ENCODE data around the gene RARB. TPM values are rescaled to one million over a fixed set of nuclear protein-coding genes. Genes with fewer than 3 reads are reported as not detected.
A peak's percentile ranks its signal among the peaks of the same experiment; 100 is the strongest.

RARB gene
- total RNA-seq, 2 donors from 2014 or later, result 15.2 to 22.8 TPM

- Histone ChIP-seq H3K27ac (peak overlapping the region; percentile 65 to 75), H3K36me3 (no peaks in the 10 kb centered on the region), H3K4me3 (no peak overlapping the region), H3K9me3 (no peaks in the 10 kb centered on the region), H3K4me1 (peaks cover 0 to 70% of the 10 kb centered on the region in 2 donors), H3K27me3 (no peaks in the 10 kb centered on the region)
- no peak for TF ChIP-seq CTCF (IDR thresholded peaks at IDR 0.05)
- DNase-seq (ENCODE audit: low spot score), result peak; percentile 90
Measured at GRCh38 chr3:25448750-25449692, 21.0 kb downstream of the RARB start.

DNA sequence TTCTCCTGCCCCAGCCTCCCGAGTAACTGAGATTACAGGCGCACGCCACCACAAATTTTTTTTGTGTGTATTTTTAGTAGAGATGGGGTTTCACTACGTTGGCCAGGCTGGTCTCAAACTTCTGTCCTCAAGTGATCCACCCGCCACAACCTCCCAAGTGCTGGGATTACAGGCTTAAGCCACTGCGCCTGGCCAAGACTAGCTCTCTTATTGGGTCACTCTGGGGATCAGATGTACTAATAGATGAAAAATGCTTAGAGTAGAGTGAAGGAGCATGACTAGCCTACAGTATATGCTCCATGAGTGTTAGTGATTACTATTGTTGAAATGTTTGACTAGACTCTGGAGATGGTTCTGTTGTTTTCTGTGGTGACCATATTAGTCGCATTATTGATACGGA, 21.8 kb downstream of the RARB start:
- Histone ChIP-seq H3K27ac (peak overlapping the region; percentile 65 to 75), H3K27me3 (no peaks in the 10 kb centered on the region), H3K9me3 (no peaks in the 10 kb centered on the region), H3K4me1 (peaks cover 0 to 72% of the 10 kb centered on the region in 2 donors), H3K36me3 (no peaks in the 10 kb centered on the region), H3K4me3 (no peak overlapping the region)
- TF ChIP-seq CTCF (IDR thresholded peaks at IDR 0.05), result no peak
- no peak for DNase-seq (ENCODE audit: low spot score)

DNA sequence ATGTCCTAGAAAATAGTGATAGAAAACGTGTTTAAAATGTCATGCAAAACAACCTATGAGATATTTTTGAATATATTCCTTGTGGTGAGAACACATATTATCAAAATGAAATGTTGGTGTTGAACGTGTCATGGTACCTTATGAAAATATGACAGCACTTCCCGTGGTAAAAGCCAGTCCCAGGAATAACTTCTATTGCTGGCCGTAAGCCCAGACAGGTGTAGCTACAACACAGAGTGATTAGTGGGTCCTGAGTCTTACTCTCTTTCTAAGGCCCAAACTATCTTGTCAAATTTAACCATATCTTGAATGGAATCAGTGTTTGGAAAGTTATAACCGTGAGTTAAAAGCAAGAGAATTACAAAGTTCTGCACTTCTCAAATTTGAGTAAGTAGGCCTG, 24.1 kb downstream of the RARB start:
- Histone ChIP-seq H3K4me3 (no peak overlapping the region), H3K4me1 (peaks cover 0 to 87% of the 10 kb centered on the region in 2 donors), H3K27me3 (no peaks in the 10 kb centered on the region), H3K36me3 (no peaks in the 10 kb centered on the region), H3K27ac (peak overlapping the region; percentile 7 to 75), H3K9me3 (no peaks in the 10 kb centered on the region)
- no peak for DNase-seq (ENCODE audit: low spot score)
- no peak for TF ChIP-seq CTCF (IDR thresholded peaks at IDR 0.05)

- Histone ChIP-seq H3K27ac (peak overlapping the region in 1 of 2 donors; percentile 7), H3K4me1 (peaks cover 0 to 91% of the 10 kb centered on the region in 2 donors), H3K36me3 (no peaks in the 10 kb centered on the region), H3K27me3 (no peaks in the 10 kb centered on the region), H3K9me3 (no peaks in the 10 kb centered on the region), H3K4me3 (no peak overlapping the region)
- DNase-seq (ENCODE audit: low spot score), result no peak
- TF ChIP-seq CTCF (IDR thresholded peaks at IDR 0.05), result no peak
Measured at GRCh38 chr3:25452740-25453139, 24.7 kb downstream of the RARB start.

DNA sequence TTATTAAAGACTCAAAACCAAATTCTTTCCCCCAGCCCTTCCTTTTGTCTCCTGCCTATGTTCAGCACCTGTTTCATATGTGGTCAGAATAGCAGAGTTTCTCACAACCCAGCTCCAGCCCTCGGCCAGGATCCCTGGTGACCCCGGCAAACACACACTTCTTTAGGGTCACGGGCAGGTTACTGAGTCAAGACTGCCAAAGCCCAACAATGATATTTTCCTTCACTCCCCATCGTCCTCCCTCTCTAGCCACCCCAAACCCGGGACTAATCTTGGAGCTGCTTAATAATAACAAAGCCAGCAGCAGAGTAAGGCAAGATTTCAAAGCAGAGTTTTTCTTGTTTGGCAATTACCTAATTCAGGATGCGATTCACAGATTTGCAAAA, 25.5 kb downstream of the RARB start:
- Histone ChIP-seq H3K9me3 (no peaks in the 10 kb centered on the region), H3K4me1 (peaks cover 0 to 91% of the 10 kb centered on the region in 2 donors), H3K4me3 (peak overlapping the region in 1 of 2 donors; percentile 10), H3K36me3 (no peaks in the 10 kb centered on the region), H3K27me3 (no peaks in the 10 kb centered on the region), H3K27ac (peak overlapping the region in 1 of 2 donors; percentile 86)
- TF ChIP-seq CTCF (IDR thresholded peaks at IDR 0.05), result no peak
- no peak for DNase-seq (ENCODE audit: low spot score)
